GM19238 (cell line): ENCODE results near the gene DSE.

Source experiments
- DNase-seq: peaks from one replicate; pipeline ENCODE4 v3.0.0; 2011; ENCODE audit warnings: low spot score; ENCODE audit not compliant: insufficient read length

The DSE gene

DNA sequence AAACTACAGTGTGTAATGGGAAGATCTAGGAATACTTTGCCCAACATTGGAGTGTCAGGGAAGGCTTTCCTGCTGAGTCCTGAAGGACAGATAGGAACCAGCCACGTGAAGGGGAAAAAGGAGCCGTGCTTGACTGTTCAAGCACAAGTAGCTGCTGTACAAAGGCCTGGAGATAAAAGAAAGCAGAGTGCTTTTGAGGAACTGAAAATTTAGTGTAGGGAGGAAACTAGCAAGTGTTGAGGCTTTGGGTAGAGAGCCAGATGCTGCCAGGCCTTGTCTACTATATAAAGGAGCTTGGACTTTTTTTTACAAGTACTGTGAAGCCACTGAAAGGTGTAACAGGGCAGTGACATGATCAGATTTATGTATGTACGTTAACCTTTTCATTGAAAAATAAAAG lies 39.0 kb downstream of the DSE start:
- DNase-seq: peak; percentile 10

DNA sequence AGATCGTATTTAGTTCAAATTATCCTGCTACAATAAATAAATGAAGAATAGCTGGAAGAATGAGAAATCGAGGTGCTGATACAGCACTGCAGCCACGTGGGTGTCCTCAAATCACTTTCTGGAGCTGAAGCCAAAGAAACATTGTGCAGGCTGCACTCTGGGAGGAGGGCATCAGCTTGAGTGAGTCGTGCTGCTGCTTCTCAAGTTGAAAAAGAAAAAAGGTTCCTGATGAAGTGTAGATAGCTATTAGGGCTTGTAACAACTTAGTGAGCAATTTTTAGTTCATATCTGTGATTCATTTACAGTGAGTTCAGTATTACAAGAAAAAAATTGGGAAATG lies 40.5 kb downstream of the DSE start:
- DNase-seq: no peak

DNA sequence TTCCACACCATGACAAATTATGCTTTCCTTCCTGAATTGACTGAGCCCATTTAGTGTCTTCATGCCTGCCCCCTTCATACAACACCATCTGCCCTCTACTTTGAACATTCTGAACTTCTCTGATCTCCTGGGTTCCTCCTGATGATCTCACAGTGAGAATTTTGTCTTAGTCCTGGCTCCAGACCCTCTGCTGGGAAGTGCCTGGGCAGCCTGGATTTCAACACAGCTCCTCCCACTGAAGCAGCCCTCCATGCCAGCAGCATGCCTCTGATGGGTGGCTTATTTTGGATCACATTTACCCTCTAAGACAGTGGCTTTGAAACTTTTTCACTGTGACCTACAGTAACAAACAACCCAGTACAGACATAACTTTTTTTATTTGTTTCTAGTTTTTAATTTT lies 41.5 kb downstream of the DSE start:
- DNase-seq: no peak

DNA sequence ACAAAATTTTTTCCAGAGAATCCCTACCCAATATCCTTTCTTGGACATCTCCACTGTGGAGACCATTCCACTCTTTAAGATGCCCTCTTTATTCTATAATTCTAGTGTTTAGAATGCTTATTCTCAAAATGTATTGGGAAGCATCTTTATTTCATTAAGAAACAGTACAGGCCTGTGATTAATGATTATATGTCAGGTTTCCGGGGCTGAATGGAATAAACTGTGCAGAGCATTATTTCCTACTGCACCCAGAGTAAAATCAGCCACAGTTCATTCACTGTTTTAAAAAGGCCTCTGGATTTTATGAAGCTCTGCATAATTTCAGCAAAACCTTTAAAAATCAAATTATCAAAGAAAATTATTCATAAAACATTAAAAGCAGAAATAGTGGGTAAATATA lies 42.6 kb downstream of the DSE start:
- DNase-seq: no peak

DNA sequence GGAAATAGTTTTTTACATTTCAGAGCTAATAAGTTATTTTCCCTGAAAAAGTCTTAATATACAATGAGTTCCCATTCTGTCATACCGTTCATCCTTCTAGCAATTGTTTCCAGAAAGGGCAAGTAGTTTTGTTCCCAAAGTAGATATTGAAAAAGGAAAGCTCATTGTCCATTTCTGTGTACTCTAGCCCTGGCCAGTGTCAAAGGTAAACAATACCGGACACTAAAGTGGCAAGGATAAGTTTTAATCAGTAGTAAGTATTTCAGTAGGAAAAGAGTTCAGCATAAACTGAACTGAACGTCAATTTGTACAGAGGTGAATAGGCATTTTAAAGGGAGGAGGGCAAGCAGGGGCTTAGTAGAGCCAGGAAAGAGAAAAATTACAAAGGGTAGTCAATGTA lies 46.9 kb downstream of the DSE start:
- no peak for DNase-seq

DNA sequence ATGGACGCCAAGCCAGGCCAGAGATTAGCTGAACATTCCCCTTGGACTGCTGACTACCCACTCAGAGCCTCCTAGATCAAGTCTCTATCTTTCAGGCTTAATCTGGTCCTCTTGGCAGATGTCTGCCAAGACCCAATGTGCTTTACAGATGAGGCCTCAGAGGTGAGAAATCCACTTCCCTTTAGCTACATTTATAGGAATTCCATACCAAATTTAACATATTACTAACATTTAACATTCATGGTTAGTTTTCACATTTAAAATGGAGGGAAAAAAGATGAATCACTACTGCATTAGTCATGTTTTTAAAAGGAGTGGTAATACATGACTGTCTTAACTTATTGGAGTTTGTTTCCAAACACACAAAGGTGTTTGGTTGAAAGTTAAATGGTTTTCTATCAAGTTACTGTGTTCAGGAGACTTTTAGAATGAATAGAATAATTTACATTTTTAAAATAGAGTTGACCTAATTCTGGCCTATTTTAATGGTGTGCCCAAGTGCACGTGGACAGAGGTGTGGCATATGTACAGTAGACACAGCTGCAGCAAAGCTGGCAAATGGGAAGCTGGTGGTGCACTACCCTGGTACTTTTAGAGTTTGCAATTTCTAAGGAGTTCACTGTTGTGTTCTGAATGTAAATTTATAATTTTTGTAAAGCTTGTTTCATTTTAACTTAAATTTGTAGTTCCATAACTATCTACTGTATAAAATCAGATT lies 48.5 kb downstream of the DSE start:
- no peak for DNase-seq

DNA sequence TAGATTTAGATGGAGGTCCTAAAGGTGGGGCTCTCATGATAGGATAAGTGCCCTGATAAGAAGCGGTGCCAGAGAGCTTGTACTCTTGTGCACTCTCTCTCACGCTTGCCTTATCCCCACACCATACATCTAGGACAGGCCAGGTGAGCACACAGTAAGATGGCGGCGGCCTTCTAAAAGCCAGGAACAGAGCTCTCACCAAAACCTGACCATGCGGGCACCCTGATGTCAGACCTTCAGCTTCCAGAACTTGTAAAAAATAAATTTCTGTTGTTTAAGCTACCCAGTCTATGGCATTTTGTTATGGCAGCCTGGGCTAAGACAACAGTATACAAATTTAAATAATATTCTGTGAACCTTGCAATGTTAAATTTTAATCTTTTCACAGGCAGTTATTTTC lies 49.6 kb downstream of the DSE start:
- no peak for DNase-seq

DNA sequence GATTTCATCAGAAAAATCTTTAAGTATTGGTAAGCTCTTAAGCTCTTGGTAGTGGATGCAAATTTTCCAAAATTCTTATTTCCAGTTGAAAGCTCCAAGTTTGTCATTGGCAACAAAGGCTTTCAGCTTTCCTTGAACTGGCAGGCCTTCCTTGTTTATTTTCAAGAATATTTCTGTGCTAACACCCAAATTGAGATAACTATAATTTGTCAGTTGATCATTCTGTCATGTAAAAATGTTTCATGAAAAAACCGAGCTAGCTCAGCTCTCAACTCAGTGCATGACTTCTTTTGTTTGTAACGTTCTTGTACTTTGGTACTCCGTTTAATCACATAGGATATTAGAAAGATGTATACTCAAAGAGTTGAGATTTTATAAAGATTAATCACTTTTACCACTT lies 51.5 kb downstream of the DSE start:
- DNase-seq: no peak

DNA sequence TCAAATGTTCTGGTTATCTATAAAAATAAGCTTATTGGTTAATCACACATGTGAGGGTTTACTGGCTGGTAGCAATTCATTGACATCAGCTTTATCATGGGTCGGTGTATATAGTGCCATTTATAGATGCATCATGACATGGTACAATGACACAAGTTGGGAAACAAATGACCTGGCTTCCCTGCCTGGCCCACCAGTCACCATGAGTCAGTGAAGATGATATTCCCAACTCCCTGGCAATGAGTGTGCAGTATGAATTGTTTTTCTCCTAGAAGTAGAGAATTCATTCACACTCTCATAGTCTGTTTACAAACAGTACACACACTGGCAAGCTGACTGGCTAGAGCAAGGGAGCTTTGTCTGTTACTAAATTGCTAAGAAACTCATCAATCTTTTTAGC lies 53.3 kb downstream of the DSE start:
- no peak for DNase-seq

DNA sequence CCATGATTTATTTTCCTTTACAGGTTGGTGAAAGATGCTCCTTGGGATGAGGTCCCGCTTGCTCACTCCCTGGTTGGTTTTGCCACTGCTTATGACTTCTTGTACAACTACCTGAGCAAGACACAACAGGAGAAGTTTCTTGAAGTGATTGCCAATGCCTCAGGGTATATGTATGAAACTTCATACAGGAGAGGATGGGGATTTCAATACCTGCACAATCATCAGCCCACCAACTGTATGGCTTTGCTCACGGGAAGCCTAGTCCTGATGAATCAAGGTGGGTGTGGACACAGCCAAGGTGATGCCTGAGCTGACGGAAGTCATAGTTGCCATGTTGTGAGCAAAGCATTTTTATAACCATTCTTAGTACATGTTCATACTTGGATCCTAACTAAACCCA lies 55.8 kb downstream of the DSE start:
- no peak for DNase-seq

DNA sequence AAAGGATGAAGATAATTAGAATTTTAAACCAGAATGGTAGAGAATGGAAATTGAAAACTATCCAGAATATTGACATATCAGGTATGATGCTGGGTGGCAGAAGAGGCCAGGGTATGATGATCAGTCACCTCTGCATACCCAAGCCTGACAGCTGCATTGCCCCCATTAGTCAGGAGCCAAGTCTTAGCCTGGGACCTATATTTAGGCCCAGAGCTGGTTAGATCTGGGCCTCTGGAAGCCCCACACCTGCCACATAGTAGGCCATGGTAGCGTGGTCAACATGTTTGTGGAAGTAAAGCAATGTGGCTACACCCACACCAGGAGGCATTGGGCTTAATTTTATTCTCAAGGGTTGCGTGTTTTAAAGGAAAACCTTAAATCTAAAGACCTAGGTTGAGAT lies 58.4 kb downstream of the DSE start:
- DNase-seq: no peak

DNA sequence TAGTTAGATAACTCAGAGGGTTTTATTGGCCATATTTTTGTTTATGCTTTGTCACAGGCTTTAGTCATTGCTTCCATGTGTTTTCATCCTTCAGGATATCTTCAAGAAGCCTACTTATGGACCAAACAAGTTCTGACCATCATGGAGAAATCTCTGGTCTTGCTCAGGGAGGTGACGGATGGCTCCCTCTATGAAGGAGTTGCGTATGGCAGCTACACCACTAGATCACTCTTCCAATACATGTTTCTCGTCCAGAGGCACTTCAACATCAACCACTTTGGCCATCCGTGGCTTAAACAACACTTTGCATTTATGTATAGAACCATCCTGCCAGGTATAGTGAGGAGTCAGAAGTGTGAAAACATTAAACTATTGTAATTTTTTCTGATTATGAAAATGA lies 60.1 kb downstream of the DSE start:
- DNase-seq: no peak

DNA sequence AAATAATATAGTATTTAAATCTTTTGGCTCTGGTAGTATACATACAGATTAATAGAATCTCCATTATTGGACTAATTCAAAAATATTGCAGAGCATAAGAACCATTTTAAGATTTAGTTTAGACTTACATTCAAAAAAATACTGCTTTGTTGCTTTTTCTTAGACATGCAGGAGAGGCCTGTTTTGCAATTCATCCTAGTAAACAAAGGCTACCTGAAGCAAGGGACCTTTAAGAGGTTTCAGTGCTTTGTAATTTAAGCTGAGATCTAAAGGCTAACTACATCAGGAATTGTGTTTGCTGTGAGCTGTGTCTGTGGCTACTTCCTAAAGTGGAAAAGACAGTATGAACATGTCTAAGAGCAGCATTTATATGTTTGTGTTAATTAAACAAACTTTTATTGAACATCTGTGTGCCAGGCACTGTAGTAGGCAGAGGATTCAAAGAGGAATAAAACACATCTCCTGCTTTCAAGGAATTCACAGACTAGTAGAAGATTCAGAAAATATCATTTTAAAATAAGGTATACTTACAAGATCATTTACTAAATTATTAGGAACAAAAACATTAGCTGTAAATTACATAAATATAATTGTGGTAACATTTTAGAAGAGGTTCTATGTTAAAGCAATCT lies 61.3 kb downstream of the DSE start:
- no peak for DNase-seq

DNA sequence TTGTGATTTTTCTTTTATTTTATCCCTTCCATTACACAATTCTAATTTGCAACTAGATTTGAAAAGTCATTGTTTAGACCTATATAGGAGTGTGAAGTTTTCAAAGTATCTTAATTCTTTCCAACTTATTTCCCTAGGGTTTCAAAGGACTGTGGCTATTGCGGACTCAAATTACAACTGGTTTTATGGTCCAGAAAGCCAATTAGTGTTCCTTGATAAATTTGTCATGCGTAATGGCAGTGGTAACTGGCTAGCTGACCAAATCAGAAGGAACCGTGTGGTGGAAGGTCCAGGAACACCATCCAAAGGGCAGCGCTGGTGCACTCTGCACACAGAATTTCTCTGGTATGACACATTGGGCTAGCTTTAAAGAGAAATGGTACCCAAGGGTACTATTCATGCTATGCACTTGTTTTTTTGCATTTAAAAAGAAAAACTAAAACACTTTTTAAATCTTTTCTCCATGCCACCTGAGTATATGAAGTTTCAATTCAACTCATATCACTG lies 62.5 kb downstream of the DSE start:
- DNase-seq: no peak

DNA sequence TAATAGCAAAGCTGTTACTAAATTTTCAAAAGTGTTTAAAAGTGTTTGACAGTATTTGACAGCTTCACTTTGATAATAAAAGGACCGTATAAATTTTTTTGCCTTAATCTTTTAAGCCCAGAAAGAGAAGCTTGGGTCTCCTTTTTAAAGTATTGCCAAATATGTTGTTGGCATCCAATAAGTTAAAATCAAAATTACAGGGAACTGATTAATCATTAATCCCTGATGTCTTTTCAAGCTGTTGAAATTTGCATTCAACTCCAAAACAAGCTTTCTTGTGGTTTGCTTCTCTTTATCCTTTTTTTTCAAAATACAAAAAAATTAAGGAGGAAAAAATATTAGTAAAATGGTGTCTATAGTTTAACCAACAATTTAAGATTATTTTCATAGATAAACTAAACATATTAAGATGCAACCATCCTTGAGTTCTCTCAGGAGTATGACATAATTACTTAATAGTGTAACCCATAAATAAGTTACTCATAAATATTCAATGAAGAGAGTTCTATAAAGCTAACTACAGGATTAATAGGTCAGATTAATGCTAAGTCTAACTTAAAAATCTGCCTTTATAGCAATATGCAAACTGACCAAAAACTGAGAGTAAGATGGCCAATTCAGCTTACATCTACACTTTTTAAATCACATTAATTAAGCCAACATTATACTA lies 63.4 kb downstream of the DSE start:
- DNase-seq: no peak

DNA sequence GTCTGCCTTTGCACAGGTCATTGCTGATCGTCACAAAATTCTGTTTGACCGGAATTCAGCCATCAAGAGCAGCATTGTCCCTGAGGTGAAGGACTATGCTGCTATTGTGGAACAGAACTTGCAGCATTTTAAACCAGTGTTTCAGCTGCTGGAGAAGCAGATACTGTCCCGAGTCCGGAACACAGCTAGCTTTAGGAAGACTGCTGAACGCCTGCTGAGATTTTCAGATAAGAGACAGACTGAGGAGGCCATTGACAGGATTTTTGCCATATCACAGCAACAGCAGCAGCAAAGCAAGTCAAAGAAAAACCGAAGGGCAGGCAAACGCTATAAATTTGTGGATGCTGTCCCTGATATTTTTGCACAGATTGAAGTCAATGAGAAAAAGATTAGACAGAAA lies 65.8 kb downstream of the DSE start:
- DNase-seq: no peak

DNA sequence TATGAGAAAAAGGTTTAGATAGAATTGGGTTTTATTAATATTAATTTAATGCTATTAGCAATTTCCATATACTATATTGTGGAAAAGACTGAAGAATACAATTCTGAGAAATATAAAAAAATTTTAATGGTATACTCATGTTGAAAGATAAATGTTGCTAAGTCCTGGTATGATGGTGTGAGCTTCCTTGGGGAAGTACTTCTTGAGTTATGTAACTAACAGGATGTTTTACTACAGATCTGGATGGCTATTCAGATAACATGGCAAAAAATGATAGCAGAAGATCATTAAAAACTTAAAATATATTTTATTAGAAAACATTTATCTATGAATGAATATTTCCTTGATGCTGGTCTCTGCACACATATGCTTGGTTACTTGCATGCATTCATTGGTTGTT lies 66.9 kb downstream of the DSE start:
- no peak for DNase-seq

DNA sequence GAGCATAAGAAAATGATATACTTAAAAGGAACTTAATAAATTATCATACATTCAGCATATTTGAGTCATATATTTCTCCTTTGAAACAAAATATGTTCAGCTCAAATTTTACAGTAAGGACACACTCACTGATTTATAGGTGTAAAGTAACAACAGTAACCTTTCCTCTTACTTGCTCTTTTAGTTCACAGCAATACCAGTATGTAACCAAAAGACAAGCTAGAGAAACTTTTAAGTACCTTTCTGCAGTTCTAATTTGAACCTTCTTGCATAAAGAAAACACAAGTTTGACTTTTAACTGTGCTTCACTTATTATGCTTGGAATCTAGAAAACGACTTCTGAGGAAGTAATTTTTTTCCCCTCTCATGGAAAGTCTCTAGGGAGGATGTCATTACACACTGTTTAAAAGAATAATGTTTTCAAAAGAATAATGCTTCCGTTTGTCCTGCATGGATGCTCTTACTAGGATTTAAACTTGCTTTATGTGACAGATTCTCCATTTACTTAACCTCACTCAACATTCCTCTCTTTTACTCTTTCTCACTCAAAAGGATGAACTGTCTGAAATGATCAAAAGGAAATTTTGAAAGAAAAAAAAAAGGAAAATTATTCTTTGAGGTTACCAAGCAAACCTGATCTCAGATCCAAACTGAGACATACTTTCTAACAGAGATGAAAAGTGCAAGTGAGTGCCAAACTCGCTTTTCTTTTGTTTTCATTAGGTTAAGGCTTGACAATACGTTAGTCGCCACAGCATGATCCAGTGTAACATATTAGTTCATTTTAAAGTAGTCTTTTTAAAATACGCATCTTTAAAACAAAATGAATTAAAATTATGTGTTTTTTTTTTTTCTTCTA lies 68.1 kb downstream of the DSE start:
- DNase-seq: no peak

DNA sequence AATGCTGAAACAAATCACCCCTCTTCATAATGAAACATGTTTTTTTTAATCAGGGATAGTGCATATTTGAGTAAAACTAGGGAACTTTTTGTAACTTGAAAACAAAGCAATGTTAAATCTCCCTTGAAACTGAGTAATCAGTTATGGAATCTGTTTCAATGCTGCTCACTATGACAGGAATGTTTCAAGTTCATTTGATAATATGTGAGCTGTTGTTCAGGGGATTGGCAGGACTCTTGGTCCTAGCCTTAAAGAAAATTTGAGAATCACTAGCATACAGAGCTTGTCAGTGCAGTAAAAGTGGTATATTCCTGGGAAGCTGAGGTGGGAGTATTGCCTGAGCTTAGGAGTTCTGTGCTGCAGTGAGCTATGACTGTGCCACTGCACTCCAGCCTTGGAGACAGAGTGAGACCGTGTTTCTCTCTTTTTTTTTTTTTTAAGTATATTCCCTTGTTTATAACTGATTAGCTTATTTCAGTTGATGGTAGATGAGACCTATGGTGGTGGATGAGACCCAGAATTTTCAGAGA lies 68.8 kb downstream of the DSE start:
- DNase-seq: no peak

DNA sequence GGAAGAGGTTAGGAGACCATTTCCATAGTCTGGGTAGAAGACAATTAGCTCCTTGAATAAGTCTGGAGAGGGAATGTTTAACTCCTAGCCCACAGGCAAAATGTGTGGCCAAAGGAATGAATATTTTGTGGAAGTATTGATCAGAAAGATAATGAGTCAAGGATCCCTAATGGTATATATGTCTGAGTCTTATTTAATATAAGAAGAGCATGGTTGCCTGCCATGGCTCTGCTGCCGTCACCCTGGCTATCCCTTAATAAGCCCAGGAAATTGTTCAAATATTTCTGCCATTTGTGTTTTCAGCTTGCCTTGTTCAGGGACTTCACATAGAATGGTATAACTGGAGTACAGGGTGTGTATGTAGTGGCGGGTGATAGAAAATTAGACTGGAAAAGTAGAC lies 72.4 kb downstream of the DSE start:
- no peak for DNase-seq

DNA sequence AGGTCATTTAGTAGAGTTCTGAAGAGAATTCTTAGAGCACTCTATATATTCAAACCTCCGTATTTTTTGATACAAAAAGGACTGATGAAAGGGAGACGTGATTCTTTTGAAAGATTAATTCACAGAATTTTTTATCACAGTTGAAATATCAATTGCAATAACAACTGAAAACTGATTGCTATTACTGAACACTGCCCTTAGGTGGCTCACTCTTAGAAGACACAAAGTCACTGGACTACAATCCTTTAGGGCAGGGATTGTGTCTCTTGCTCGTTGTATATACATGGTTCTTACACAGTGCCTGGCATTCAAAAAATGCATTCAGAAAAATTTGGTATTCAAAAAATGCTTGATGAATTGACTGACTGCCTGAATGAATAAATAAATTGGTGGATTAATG lies 73.3 kb downstream of the DSE start:
- no peak for DNase-seq

DNA sequence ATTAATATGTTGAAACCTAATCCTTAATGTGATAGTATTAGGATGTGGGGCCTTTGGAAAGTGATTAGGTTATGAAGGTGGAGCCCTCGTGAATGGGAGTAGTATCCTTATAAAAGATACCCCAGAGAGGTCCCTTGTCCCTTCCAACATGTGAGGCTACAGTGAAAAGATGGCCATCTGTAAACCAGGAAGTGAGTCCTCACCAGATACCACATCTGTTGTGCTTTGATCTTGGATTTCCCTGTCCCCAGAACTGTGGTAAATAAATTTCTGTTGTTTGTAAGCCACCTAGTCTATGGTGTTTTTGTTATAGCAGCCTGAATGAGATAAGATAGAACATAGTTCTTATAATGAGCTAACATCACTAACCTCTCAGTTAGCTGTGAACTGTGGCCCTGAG lies 73.8 kb downstream of the DSE start:
- no peak for DNase-seq
